Hippocampal formation (tissue), 2 donors: ENCODE results near the gene ANKRD24.
"Not testable (repeated sequence)": the region's sequence is repeated elsewhere in the genome, so short reads cannot be mapped to it uniquely, and the experiment has no call there.

Source experiments
- DNase-seq, 2 donors: peaks; one replicate each; lab custom pipeline; 2025; lab: John Stamatoyannopoulos, UW

The ANKRD24 gene

DNA sequence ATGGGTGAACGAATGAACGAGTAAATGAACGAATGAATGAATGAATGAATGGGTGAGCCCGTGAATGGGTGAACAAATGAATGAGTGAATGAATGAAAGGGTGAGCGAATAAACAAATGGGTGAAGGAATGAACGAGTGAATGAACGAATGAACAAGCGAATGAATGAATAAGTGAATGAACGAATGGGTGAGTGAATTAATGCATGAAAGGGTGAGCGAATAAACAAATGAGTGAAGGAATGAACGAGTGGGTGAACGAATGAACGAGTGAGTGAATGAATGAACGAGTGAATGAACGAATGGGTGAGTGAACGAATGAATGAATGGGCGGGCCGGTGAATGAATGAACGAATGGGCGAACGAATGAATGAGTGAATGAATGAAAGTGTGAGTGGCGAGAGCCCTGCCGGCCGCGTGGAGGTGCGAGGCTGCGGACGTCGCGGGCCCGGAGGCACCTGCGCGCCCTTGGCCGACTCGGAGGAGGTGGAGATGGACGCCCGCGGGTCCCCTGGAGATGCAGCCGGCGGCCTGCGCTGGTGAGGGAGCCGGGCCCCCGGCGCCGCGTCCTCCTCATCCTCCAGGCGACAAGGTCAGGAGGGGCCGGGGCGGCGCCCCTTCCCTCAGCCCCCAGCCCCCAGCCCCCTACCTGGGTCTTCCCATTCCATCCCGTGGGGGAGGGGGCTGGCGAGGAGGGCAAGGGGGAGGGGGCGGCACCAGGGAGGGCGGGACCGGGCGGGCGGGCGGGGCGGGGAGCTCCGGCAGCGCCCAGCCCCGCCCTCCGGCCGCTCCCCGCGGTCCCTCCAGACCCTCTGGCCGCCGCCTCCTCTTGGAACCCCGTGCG, 15.4 kb downstream of the ANKRD24 start:
- DNase-seq: no peak

DNA sequence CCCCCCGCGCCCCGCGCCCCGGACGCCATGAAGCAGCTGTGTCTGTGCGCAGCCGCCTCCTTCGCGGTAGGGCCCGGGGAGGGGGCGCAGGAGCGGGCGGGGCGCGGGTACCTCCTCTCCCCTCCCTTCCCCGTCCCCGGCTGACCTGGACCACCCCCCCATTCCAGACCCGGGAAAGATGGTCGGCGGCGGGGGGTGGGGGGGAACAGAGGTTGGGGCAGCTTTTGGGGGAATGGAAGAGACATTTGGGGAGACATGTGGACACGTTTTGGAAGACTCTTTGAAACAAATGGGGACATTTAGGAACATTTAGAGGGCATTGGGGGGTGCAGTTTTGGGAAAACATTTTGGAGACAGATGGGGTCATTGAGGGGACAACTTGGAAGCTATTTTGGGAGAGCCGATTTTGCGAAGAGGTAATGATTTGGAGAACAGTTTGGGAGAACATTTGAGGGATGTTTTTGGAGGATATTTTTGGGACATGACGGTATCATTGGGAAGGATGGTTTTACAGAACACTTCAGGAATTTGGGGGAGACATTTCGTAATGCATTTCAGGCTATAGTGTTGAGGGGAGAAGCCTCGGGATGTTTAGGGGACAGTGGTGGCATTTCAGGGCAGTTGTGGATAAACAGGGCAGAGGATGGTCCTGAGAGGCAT, 16.1 kb downstream of the ANKRD24 start:
- no peak for DNase-seq

DNA sequence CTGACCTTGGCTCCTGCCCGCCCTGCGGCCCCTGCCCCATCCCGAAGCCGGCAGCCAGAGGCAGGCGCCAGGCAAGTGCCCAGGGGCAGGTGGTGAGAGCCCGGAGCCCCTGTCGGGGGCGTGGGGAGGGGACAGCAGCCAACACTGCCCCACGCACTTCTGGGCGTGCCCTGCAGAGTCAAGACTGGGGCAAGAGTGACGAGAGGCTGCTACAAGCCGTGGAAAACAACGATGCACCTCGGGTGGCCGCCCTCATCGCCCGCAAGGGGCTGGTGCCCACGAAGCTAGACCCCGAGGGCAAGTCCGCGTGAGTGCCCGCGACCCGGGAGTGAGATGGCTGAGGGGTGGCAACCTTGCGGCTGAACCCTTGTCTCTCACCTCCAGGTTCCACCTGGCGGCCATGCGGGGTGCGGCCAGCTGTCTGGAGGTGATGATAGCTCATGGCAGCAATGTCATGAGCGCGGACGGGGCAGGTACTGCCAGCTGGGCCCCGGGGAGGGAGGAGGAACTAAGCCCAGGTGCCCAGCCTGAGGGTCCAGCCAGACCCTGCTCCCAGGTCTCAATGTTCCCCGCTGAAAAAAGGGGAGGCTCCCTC, 17.3 kb downstream of the ANKRD24 start:
- DNase-seq: no peak

DNA sequence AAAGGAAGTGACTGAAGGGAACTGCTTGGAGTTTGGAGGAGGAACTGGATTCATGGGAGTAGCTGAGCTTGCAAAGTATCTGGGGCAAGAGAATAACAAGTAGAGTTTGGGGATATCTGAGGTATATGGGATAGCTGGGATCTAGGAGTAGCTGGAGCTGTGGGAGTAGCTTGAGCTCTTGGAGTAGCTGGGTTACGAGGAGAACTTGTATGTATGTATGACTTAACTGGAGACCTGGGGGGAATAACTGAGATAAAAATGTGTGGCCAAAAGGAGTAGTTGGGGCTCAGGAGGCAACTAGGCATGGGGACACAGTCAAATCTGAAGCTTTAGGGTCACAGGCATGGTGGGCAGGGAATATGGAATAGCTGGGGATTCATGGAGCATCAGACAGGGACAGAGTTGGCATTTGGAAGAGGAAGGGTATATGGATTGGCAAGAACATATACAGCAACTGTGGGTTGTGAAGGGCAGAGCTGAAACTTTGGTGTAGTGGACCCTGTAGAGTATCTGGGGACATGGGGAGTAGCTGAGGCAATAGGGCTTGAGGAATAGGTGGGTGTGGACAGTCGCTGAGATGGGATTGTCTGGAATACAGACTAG, 18.6 kb downstream of the ANKRD24 start:
- DNase-seq: no peak

DNA sequence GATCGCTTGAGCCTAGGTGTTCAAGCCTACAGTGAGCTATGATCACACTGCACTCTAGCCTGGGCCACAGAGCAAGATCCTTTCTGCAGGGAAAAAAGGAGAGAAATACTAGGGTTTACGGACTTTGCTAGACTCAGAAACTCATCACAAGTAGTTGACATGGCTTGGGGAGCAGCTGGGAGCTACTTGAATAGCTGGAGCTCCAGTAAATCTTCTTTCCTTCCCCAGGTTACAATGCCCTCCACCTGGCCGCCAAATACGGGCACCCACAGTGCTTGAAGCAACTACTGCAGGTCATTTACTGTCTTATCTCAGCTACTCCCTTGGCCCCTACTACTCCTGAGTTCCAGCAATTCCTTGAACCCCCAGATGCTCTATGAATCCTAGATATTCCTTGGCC, 19.3 kb downstream of the ANKRD24 start:
- DNase-seq: no peak

DNA sequence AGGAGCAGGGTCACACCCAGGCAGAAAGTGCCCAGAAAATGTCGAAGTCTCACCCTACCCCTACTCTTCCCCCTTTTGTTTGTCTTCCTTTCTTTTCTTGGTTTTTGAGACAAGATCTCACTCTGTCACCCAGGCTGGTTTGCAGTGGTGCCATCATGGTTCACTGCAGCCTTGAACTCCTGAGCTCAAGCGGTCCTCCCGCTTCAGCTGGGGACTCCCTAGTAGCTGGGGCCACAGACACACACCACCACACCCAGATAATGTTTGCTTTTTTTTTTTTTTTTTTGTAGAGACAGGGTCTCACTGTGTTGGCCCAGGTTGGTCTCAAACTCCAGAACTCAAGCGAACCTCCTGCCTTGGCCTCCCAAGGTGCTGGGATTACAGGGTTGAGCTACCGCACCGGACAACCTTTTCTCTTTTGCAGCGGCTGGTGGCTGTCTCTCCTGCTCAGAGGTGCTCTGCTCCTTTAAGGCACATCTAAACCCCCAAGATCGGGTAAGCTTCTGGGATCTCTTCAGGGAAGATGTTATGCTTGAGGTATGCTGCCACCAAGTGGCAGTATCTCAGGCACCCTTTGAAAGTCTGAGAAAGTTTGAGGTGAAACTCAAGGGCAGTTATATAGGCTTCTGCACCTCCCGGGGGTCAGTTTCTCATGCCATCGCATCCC, 24.5 kb downstream of the ANKRD24 start:
- DNase-seq: no peak

DNA sequence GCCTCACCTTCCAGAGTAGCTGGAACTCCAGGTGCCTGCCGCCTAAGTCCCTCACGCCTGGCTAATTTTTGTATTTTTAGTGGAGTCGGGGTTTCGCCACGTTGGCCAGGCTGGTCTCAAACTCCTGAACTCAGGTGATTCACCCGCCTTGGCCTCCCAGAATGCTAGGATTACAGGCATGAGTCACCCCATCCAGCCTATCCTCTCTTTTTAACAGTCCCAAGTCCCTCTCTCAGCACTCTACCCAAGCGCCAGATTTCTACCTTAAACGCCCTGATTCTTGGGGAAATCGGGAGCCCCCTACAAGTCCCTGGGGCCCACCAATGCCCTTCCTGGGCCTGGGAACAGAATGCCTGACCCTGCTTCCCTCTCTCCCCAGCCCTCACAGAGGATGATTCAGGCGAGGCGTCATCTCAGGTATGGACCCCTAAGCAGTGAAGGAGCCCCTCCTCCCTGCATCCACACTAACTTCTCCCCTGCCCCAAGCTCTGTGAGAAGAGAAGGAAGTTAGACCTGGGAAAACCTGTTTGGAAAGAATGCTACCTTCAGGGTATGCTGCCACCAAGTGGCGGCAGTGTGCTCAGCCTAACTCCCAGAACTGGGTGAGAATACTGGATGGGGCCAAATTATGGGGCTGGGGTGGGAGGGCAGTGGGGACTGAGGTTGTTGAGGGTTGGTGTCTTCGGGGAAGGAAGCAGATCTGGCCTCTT, 26.1 kb downstream of the ANKRD24 start:
- DNase-seq: no peak

DNA sequence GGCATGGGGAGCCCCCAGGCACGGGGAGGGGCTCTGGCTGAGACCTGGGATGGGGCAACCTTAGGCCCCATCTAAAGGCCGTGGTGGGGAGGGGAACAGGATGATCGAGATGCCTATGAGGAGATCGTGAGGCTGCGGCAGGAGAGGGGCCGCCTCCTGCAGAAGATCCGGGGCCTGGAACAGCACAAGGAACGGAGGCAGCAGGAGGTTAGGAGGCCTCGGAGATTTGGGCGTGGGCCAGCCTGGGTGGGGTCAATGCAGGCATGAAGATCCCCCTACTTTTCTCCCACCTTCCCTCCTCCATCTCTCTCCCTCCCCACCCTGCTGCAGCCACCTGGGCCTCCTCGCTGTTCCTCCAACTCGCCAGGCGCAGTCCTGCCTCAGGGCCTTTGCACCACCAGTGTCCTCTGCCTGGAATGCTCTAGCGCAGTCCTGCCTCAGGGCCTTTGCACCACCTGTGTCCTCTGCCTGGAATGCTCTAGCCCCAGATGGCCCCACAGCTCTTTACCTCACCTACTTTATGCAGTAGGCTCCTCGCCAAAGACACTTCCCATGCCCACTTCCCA, 27.8 kb downstream of the ANKRD24 start:
- DNase-seq: no peak

DNA sequence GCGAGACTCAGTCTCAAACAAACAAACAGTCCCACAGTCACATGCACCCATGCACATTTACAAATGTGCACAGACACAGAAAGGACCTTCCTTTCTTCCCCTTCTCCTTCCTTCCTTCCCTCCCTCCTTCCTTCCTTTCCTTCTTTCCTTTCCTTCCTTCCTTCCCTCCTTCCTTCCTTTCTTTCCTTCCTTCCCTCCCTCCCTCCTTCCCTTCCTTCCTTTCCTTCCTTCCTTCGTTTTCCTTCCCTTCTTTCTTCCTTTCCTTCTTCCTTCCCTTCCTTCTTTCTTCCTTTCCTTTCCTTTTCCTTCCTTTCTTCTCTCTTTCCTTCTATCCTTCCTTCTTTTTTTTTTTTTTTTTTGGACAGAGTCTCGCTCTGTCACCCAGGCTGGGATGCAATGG, 30.6 kb downstream of the ANKRD24 start:
- DNase-seq: no peak

DNA sequence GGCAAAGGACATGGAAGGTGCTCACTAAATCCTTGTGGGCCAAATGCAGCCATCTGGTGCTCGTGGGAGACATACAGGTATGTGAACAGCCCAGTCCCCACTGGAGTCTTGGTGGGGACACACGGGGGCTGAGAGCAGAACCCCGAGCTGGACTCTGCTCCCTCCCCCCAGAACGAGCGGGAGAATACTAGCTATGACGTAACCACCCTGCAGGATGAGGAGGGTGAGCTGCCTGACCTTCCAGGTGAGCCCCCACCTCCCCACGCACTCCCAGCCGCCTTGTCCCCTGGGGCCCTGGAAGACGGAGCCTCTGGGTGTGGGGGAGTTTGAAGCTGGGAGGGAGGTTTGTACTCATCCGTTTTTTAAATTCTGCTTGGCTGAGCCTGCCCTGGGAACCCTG, 33.3 kb downstream of the ANKRD24 start:
- no peak for DNase-seq

DNA sequence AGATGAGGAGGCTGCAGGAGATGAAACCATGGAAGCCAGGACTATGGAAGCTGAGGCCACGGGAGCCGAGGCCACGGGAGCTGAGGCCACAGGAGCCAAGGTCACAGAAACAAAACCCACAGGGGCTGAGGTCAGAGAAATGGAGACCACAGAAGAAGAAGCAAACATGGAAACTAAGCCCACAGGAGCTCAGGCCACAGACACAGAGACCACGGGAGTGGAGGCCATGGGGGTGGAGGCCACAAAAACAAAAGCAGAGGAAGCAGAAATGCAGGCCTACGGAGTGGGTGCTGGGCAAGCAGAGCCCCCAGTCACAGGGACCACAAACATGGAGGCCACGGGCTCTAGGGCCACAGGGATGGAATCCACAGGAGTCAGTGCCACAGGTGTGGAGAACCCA, 34.4 kb downstream of the ANKRD24 start:
- no peak for DNase-seq

DNA sequence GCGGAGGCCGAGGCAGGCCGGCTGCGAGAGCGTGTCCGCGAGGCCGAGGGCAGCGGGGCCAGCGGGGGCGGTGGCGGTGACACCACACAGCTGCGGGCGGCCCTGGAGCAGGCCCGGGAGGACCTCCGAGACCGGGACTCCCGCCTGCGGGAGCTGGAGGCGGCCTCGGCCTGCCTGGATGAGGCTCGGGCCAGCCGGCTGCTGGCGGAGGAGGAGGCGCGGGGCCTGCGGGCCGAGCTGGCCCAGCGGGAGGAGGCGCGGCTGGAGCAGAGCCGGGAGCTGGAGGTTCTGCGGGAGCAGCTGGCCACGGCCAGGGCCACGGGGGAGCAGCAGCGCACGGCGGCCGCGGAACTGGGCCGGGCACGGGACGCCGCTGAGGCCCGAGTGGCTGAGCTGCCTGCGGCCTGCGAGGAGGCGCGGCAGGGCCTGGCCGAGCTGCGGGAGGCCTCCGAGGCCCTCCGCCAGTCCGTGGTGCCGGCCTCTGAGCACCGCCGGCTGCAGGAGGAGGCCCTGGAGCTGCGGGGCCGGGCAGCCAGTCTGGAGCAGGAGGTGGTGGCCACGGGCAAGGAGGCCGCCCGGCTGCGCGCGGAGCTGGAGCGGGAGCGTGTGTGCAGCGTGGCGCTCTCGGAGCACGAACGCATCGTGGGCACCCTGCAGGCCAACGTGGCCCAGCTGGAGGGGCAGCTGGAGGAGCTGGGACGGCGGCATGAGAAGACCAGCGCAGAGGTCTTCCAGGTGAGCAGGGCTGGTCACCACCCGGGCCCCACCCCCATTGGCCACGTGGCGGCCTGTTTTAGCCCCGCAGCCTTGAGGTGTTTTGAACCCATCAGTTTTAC, 35.2 kb downstream of the ANKRD24 start:
- no peak for DNase-seq

DNA sequence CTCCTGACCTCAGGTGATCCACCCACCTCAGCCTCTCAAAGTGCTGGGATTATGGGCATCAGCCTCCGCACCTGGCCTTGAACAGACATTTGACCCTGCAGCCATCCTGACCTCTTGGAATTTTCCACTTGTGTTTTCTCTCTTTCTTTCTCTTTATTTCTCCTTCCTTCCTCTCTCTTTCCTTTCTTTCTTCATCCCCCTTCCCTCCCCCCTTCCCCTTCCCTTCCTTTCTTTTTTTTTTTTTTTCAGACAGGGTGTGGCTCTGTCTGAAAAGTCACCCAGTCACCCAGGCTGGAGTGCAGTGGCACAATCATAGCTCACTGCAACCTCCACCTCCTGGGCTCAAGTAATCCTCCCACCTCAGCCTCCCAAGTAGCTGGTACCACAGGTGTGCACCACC, 36.0 kb downstream of the ANKRD24 start:
- DNase-seq: not testable (repeated sequence)

DNA sequence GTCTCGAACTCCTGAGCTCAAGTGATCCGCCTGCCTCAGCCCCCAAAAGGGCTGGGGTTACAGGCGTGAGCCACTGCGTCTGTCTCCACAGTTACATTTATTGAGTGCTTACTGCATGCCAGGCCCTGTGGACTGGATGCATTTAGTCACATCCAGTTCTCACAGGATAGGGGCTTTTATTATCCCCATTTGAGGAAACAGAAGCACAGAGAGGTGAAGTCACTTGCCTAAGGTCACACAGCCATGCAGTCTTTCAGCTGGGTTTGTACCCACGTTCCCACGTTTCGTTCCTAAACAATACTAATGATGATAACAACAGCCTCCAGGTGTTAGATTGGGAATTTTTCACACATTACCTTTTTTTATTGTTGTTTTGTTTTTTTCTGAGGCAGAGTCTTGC, 37.7 kb downstream of the ANKRD24 start:
- no peak for DNase-seq

DNA sequence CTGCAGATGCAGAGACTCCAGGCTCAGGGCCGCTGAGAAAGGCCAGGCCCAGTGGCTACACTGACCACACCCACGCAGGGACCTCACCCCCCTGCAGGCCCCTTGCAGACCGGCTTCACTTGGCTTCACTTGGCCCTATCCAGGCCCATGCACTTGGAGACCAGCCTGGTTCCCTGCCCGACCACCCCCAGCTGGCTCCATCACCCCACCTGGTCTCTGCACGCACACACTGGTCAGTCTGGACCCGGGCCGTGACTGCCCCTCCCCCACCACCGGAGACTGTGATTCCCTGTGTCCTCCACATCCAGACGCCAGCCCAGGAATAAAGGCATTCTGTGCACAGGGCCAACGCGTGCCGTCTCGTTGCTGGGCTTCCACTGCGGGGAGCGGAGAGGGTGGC, 42.0 kb downstream of the ANKRD24 start:
- no peak for DNase-seq

DNA sequence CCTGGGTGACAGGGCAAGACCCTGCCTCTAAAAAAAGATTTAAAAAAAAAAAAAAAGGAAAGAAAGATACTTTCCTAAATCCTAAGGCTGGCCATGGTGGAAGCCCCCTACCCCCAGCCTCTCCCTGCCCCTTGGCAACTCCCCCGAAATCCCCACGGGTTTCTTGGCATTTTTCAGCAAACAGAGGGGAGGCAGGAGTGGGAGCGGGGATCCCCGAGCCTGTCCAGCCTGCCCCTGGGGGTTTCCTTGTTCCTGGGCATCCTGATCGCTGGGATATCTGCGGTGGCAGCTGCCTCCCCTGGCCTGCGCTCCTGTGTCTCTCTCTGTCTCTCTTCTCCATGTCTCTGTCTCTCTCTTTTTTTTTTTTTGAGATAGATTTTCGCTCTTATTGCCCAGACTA, 43.4 kb downstream of the ANKRD24 start:
- DNase-seq: no peak

DNA sequence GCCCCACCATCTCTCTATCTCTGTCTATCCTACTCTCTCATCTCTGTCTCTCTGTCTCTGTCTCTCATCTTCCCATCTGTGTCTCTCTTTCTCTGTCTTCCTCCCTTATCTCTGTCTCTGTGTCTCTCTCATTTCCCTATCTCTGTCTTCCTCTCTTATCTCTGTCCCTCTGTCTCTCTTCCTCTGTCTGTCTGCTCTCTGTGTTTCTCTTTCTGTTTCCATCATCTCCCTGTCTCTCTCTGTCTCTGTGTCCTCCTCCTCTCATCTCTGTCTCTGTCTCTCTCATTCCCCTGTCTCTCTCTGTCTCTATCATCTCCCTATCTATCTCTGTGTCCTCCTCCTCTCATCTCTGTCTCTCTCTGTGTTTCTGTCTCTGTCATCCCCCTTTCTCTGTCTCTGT, 45.3 kb downstream of the ANKRD24 start:
- DNase-seq: no peak

DNA sequence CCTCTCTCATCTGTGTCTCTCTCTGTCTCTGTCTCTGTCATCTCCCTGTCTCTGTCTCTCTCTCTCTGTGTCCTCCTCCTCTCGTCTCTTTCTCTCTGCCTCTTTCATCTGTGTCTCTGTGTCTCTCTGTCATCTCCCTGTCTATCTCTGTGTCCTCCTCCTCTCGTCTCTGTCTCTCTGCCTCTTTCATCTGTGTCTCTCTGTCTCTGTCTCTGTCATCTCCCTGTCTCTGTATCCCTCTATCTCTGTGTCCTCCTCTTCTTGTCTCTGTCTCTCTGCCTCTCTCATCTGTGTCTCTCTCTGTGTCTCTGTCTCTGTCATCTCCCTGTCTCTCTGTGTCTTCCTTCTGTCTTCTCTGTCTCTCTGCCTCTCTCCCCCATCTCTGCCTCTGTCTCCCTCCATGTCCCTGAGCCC, 46.3 kb downstream of the ANKRD24 start:
- no peak for DNase-seq

DNA sequence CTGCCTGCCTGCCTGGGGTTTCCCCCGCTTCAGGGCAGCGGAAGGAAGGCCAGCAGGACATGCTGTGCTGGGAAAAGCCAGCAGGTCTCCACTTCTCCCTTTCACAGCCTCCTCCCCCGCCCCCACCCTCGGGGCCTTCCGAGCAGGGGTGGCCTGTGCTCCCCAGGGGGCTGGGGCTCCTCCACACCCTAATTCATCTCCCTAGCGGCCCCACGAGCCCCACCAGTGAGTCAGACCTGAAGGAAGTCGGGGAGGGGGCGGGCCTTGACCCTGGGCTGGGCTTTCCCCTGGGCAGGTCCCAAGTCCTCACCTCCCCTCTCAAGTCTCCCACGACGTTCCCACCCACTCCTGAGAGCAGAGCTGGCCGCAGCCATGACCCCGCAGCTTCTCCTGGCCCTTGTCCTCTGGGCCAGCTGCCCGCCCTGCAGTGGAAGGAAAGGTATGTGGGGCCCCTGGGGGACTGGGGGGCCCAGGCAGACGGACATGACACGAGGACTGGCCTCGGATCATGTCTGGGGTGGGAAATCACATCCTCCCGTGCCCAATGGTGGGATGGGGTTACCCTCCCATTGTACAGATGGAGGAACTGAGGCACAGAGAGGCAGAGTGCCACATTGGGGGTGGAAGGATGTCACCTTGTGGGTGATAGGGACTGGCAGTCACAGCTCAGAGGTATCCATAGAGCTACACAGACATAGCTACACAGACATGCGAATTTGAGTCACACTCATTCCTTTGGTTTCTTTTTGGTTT, 46.9 kb downstream of the ANKRD24 start, which contains the start of gene EBI3:
EBI3 (plus strand) TSS at position 345 of the 753 bp plus-strand sequence; CDS start at position 373, 28 bp downstream.
- peak in 1 of 2 donors; percentile 14 for DNase-seq
